Activated B cell treated with CpG ODN at 0.5 μM for 24 hours (primary cell): ENCODE measurements around the gene STRBP. TPM values are rescaled to one million over a fixed set of nuclear protein-coding genes. Genes with fewer than 3 reads are reported as not detected.

Experiments used
- ATAC-seq: fragments of 200-7000 bp; cut with Tn5 transposase; one replicate; pipeline ENCODE4 v1.10.0; 2021; ENCODE audit warnings: low read depth, mild to moderate bottlenecking, moderate library complexity
- CTCF ChIA-PET: fragments of 350-600 bp; sonication (Branson Sonifier 250); formaldehyde crosslinking; loops from one replicate; lab custom pipeline; 2021; ENCODE audit warnings: antibody characterized with exemption; lab: Charles Lee
- POLR2A ChIA-PET: fragments of 350-600 bp; sonication (Branson Sonifier 250); formaldehyde crosslinking; loops from one replicate; lab custom pipeline; 2021; ENCODE audit warnings: antibody characterized with exemption; lab: Charles Lee
- DNase-seq: peaks from one replicate; pipeline ENCODE4 v3.0.0; 2022
- H3K27ac Mint-ChIP-seq: one replicate; pipeline ENCODE4 v1.8.0; 2020; ENCODE audit warnings: mixed read lengths
- H3K27me3 Mint-ChIP-seq: one replicate; pipeline ENCODE4 v1.8.0; 2021; ENCODE audit warnings: mixed read lengths
- H3K36me3 Mint-ChIP-seq: one replicate; pipeline ENCODE4 v1.8.0; 2021; ENCODE audit warnings: low read depth, mixed read lengths
- H3K4me1 Mint-ChIP-seq: one replicate; pipeline ENCODE4 v1.8.0; 2021; ENCODE audit warnings: mixed read lengths
- H3K4me3 Mint-ChIP-seq: one replicate; pipeline ENCODE4 v1.8.0; 2020; ENCODE audit warnings: mild to moderate bottlenecking, mixed read lengths
- H3K9me3 Mint-ChIP-seq: one replicate; pipeline ENCODE4 v1.8.0; 2020; ENCODE audit warnings: mixed read lengths
- intact Hi-C: fragments of 100-400 bp; cut with micrococcal nuclease; formaldehyde crosslinking; loops from one replicate; pipeline ENCODE4 v1.15.1; 2024
- total RNA-seq: library from RNA; stranded (reverse); gene quantifications from 2 replicates; pipeline ENCODE4 v1.2.3, GENCODE V29; 2022
- TF ChIP-seq, protein P1 (sequence below): fragments of 200-600 bp; IDR thresholded peaks from one replicate; pipeline ENCODE4 v1.8.0; 2022; ENCODE audit warnings: antibody characterized with exemption, mild to moderate bottlenecking

The STRBP gene
- total RNA-seq, 1 donor from 2014 or later, result 127 TPM

DNA sequence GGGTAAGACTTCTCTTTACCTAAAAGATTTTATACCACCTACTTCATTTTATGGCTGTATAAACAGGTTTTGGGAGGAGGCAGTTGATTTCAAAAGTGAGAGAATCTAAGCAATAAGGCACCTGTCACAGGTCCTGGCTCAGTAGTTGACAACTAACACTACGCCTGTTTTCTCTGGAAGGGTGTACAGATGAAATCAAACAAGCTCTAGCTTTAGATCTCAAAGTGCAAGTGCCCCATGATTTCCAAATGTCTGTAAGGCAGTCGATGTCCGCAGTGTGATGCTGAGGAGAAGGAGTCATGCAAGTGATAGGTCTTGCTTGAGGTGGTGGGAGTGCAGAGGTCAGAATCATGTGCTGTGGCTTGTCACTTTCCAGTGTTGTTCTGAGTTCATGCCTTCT is 168.8 kb downstream of the STRBP start:
- DNase-seq, result no peak
- no peaks in the 10 kb centered on the region for H3K9me3 Mint-ChIP-seq
- TF ChIP-seq, protein P1, sequence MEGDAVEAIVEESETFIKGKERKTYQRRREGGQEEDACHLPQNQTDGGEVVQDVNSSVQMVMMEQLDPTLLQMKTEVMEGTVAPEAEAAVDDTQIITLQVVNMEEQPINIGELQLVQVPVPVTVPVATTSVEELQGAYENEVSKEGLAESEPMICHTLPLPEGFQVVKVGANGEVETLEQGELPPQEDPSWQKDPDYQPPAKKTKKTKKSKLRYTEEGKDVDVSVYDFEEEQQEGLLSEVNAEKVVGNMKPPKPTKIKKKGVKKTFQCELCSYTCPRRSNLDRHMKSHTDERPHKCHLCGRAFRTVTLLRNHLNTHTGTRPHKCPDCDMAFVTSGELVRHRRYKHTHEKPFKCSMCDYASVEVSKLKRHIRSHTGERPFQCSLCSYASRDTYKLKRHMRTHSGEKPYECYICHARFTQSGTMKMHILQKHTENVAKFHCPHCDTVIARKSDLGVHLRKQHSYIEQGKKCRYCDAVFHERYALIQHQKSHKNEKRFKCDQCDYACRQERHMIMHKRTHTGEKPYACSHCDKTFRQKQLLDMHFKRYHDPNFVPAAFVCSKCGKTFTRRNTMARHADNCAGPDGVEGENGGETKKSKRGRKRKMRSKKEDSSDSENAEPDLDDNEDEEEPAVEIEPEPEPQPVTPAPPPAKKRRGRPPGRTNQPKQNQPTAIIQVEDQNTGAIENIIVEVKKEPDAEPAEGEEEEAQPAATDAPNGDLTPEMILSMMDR, result no peak
- POLR2A ChIA-PET, result interaction anchor here (0.7 kb wide), 1 partner anchor 11 kb away, joined by 3 read pairs; no protein-coding TSS in a partner anchor
- H3K27ac Mint-ChIP-seq, result peak overlapping the region; percentile 68
- peaks cover 77% of the 10 kb centered on the region for H3K36me3 Mint-ChIP-seq
- intact Hi-C loops, result no loop called here
- no peaks in the 10 kb centered on the region for H3K27me3 Mint-ChIP-seq
- CTCF ChIA-PET, result interaction anchor here (1.7 kb wide), 1 partner anchor 251 kb away, joined by 5 read pairs; no protein-coding TSS in a partner anchor
- H3K4me1 Mint-ChIP-seq, result peaks cover 41% of the 10 kb centered on the region
- no peak overlapping the region for H3K4me3 Mint-ChIP-seq
- ATAC-seq, result no peak

DNA sequence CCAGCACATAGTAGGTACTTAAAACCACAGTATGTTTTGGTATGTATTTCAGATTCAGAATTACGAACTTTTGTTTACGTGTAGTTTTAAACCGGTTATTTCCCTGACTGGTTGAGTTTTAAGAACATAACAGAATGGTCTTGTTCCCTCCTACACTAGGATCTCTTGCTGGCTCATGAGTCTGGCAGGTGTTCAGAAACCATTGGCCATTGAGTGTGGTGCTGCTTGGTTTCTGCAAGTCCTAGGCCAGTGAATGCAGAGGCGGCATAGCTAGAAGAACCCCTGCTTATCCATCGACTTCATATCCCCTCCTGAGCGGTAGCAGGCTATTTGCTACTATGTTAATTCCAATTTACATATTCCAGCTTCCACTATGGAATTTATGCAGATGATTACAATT is 169.3 kb downstream of the STRBP start:
- ATAC-seq (no peak), DNase-seq (no peak)
- H3K27me3 Mint-ChIP-seq, result no peaks in the 10 kb centered on the region
- peak overlapping the region; percentile 68 for H3K27ac Mint-ChIP-seq
- ChIA-PET POLR2A (no interaction called here), CTCF (interaction anchor here (1.7 kb wide), 1 partner anchor 251 kb away, joined by 5 read pairs; no protein-coding TSS in a partner anchor)
- TF ChIP-seq, protein P1, result no peak
- peaks cover 45% of the 10 kb centered on the region for H3K4me1 Mint-ChIP-seq
- intact Hi-C loops, result no loop called here
- H3K36me3 Mint-ChIP-seq, result peaks cover 77% of the 10 kb centered on the region
- no peaks in the 10 kb centered on the region for H3K9me3 Mint-ChIP-seq
- no peak overlapping the region for H3K4me3 Mint-ChIP-seq

DNA sequence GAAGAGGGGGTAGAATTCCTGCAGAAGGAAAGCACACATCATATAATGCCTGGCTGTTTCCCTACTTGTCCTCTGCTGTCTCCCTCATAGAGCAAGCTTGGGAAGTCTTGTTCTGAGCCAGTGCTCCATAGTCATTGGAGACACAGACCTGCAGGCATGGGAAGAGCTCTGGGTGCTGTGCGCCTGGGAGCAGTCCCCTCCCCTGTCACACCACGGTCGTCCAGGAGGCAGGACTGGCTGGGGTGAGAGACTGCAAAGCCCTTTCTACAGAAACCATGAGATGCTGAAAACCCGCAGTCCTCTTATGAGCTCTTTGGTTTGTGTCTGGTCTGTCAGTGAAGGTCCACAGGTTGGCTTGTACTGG is 170.3 kb downstream of the STRBP start:
- Mint-ChIP-seq H3K27me3 (no peaks in the 10 kb centered on the region), H3K4me1 (peaks cover 55% of the 10 kb centered on the region), H3K36me3 (peaks cover 79% of the 10 kb centered on the region), H3K4me3 (no peak overlapping the region), H3K27ac (peak overlapping the region; percentile 91), H3K9me3 (no peaks in the 10 kb centered on the region)
- ATAC-seq (no peak), DNase-seq (no peak)
- CTCF ChIA-PET, result no interaction called here
- POLR2A ChIA-PET, result interaction anchor here (1.0 kb wide), 1 partner anchor 243 kb away, joined by 4 read pairs; no protein-coding TSS in a partner anchor
- intact Hi-C loops, result no loop called here
- TF ChIP-seq, protein P1, result no peak

DNA sequence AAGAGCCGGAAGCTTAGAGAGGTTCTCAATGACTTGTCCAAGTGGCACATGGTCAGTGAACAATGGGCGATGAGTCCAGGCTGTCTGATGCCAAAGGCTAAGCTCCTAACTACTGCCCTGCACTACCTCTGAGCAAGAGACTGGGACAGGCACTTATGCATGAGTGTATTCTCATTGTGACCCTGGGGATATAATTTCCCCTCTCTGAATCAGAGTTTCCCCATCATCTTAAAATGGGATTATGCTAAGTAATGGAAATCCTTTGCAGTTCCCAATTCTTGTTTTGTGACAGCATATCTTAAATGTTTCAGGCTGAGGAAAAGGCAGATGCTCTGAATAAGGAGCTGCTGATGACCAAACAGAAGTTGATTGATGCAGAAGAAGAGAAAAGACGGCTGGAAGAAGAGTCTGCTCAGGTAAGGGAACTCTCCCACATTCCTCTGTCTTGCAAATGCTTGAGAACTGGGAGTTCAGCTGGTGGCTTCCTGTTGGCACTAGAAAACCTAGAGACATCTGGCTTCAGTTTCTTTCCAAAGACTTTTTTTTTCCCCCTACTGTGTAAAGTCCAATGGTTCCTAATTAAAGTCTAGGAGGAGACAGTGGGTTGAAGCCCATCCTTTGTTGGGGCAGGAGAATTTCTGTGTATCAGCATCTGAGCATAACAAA is 170.8 kb downstream of the STRBP start:
- Mint-ChIP-seq H3K36me3 (peaks cover 79% of the 10 kb centered on the region), H3K4me1 (peaks cover 53% of the 10 kb centered on the region), H3K27ac (peak overlapping the region; percentile 91), H3K27me3 (no peaks in the 10 kb centered on the region), H3K4me3 (no peak overlapping the region), H3K9me3 (no peaks in the 10 kb centered on the region)
- no peak for ATAC-seq
- ChIA-PET POLR2A (interaction anchor here (1.0 to 1.6 kb wide), 3 partner anchors 241 to 246 kb away, joined by 3 to 6 read pairs (median 4); no protein-coding TSS in a partner anchor), CTCF (no interaction called here)
- TF ChIP-seq, protein P1, result no peak
- intact Hi-C loops, result no loop called here
- no peak for DNase-seq

DNA sequence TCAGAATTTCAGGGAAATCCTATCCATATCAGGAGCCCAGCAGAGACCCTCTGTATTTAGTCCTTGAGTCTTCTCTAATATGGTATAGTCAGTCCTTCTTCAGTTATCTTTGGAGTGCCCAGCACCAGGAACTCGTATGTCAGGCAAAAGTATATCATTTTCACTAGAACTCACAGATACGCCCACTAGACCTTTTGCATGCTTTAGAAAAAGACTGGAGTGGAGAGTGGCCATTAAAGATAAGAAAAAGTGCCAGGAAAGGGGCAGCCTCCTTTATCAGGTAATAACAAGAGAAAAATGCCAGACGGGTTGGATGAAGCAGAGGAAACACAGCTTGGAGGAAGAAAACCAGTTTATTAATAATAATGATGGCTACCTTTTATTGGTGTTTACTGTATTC is 171.4 kb downstream of the STRBP start:
- no peak for DNase-seq
- no peaks in the 10 kb centered on the region for H3K27me3 Mint-ChIP-seq
- H3K4me1 Mint-ChIP-seq, result peaks cover 56% of the 10 kb centered on the region
- H3K9me3 Mint-ChIP-seq, result no peaks in the 10 kb centered on the region
- intact Hi-C loops, result no loop called here
- ChIA-PET CTCF (no interaction called here), POLR2A (interaction anchor here (1.0 to 1.6 kb wide), 3 partner anchors 242 to 246 kb away, joined by 3 to 6 read pairs (median 4); no protein-coding TSS in a partner anchor)
- TF ChIP-seq, protein P1, result no peak
- H3K36me3 Mint-ChIP-seq, result peaks cover 79% of the 10 kb centered on the region
- no peak for ATAC-seq
- peak overlapping the region; percentile 91 for H3K27ac Mint-ChIP-seq
- no peak overlapping the region for H3K4me3 Mint-ChIP-seq
